Measurements from ENCODE around the gene ARID3B. TPM values are rescaled to one million over a fixed set of nuclear protein-coding genes. Genes with fewer than 3 reads are reported as not detected.

The ARID3B gene
- total and polyA plus RNA-seq, 2 of the 4 experiments (the other 2 are of a cell fraction) = 2.5 to 5.0 TPM

DNA sequence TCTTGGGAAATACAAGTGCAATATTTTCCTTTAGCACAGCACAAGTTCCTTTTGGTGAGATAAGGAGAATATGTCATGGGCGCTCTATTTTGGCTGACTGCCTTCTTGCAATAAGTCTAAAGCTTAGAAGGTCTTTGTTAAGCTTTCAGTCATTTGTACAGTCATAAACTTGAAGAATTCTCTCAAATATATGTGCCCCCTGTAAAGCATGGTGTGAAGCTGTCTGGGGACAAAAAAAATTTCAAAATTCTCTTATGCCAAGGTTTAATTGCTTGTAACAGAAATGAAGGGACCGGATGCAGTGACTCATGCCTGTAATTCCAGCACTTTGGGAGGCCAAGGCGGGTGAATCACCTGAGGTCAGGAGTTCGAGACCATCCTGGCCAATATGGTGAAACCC lies 21.7 kb upstream of the ARID3B start:
- Histone ChIP-seq H4K5ac (ENCODE audit: low read depth, low read length) (no peak overlapping the region), H3K27ac (ENCODE audit: insufficient read depth, low read length) (no peak overlapping the region), H3K56ac (ENCODE audit: extremely low read depth, insufficient read depth, low read length) (no peak overlapping the region), H4K91ac (ENCODE audit: insufficient read depth, low read depth, low read length) (no peak overlapping the region), H3K9ac (ENCODE audit: low read depth, low read length) (no peak overlapping the region), H3K4me1 (ENCODE audit: control insufficient read depth, insufficient read depth, low read length) (peaks cover 2% of the 10 kb centered on the region; the same call in 1 of the 2 replicates), H3K4me3 (ENCODE audit: insufficient read depth, low read depth, low read length) (no peak overlapping the region), H3K23ac (ENCODE audit: low read depth, low read length) (no peak overlapping the region), H2AK9ac (replicated peaks; ENCODE audit: low read depth, low read length, poor library complexity) (no peak overlapping the region), H3K4ac (ENCODE audit: low read depth, low read length) (no peak overlapping the region), H3K18ac (ENCODE audit: low read depth, low read length) (no peak overlapping the region), H3K14ac (replicated peaks; ENCODE audit: low read depth, low read length) (no peak overlapping the region), H2BK20ac (ENCODE audit: low read depth, low read length) (no peak overlapping the region), H3K79me1 (ENCODE audit: low read depth in 1 of 2, low read length in 2 of 2) (no peaks in the 10 kb centered on the region; a peak in 1 of 4 replicates), H4K20me1 (ENCODE audit: insufficient read depth, low read length) (no peaks in the 10 kb centered on the region), H3K9me1 (ENCODE audit: insufficient read depth, low read length) (no peaks in the 10 kb centered on the region), H2BK15ac (ENCODE audit: low read depth, low read length) (no peak overlapping the region), H4K8ac (ENCODE audit: low read depth in 2 of 2, low read length in 2 of 2) (no peak overlapping the region), H3K9me3 (ENCODE audit: control insufficient read depth, insufficient read depth, low read length) (no peaks in the 10 kb centered on the region), H2AFZ (replicated peaks; ENCODE audit: low read length, poor library complexity) (no peak overlapping the region), H2BK5ac (ENCODE audit: low read depth, low read length, poor library complexity, severe bottlenecking) (no peak overlapping the region), H2BK120ac (ENCODE audit: low read depth, low read length) (no peak overlapping the region), H3K4me2 (ENCODE audit: low read depth, low read length) (no peak overlapping the region), H3K36me3 (ENCODE audit: control insufficient read depth, insufficient read depth, low read length) (no peaks in the 10 kb centered on the region), H3K27me3 (ENCODE audit: control insufficient read depth, insufficient read depth, low read length) (no peaks in the 10 kb centered on the region), H2AK5ac (ENCODE audit: low read depth, low read length) (no peak overlapping the region)
- ATAC-seq (ENCODE audit: low read depth) = peak; percentile 21; the same call in 1 of the 2 replicates
- intact Hi-C loops (cut with micrococcal nuclease) (no loop called here), in situ Hi-C loops (cut with MboI; ENCODE audit: low sequenced_read_pairs) (no loop called here), dilution Hi-C loops (cut with HindIII; ENCODE audit: low sequenced_read_pairs, unreplicated experiment) (no loop called here)
- CTCF ChIA-PET = no interaction called here
- TF ChIP-seq CEBPB (IDR thresholded peaks at IDR 0.05; ENCODE audit: low read depth, low read length) = peak; percentile 49; the same call in 1 of the 2 replicates
- TF ChIP-seq, protein P1, sequence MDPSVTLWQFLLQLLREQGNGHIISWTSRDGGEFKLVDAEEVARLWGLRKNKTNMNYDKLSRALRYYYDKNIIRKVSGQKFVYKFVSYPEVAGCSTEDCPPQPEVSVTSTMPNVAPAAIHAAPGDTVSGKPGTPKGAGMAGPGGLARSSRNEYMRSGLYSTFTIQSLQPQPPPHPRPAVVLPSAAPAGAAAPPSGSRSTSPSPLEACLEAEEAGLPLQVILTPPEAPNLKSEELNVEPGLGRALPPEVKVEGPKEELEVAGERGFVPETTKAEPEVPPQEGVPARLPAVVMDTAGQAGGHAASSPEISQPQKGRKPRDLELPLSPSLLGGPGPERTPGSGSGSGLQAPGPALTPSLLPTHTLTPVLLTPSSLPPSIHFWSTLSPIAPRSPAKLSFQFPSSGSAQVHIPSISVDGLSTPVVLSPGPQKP (IDR thresholded peaks at IDR 0.05; ENCODE audit: borderline replicate concordance, low read depth, low read length) = no peak
- DNase-seq = peak; percentile 75
- POLR2A ChIA-PET (ENCODE audit: unreplicated experiment) = no interaction called here
- no TSS peak for BruUV-seq (replicated peaks)
- WGBS, 2 experiments (ENCODE audit: extremely low coverage in 2 of 2, insufficient read length in 1 of 2) = 33% methylated on average over 1 of the region's 4 CpGs; no CpG with 5 or more reads in 1 of the 2 experiments

Measured in IMR-90 (cell line).